Choroid plexus epithelial cell (primary cell): Measurements from ENCODE around the gene MTCL3.

Source experiments
- DNase-seq: peaks from one replicate; pipeline ENCODE4 v3.0.0-alpha.2; 2010; ENCODE audit warnings: low read depth
- H3K4me3 ChIP-seq: 2 replicates; pipeline ENCODE4 v1.5.1; 2011; ENCODE audit warnings: low read depth, mild to moderate bottlenecking, control low read depth, low read length, moderate library complexity
- TF ChIP-seq, protein P1 (sequence below): conservative IDR thresholded peaks from 2 replicates; pipeline ENCODE4 v1.5.1; 2011; ENCODE audit warnings: low read depth, mild to moderate bottlenecking, control low read depth, inconsistent platforms, low read length, moderate library complexity

The MTCL3 gene

DNA sequence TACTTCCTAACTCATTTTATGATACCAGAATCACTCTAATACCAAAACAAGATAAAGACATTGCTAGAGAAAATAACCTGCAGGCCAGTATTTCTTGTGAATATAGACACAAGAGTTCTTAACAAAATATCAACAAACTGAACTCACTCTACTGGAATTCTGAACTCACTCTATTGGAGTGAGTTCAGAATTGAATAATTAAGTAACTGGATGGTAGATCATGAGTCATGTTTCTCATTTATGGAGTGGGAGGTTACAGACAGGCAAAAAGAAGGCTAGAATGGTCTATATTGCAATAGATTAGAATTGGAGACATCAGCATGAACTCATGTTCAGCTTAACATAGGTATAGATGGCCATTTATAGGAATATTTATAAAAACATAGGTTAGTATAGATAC is 31.3 kb upstream of the MTCL3 start:
- TF ChIP-seq, protein P1, sequence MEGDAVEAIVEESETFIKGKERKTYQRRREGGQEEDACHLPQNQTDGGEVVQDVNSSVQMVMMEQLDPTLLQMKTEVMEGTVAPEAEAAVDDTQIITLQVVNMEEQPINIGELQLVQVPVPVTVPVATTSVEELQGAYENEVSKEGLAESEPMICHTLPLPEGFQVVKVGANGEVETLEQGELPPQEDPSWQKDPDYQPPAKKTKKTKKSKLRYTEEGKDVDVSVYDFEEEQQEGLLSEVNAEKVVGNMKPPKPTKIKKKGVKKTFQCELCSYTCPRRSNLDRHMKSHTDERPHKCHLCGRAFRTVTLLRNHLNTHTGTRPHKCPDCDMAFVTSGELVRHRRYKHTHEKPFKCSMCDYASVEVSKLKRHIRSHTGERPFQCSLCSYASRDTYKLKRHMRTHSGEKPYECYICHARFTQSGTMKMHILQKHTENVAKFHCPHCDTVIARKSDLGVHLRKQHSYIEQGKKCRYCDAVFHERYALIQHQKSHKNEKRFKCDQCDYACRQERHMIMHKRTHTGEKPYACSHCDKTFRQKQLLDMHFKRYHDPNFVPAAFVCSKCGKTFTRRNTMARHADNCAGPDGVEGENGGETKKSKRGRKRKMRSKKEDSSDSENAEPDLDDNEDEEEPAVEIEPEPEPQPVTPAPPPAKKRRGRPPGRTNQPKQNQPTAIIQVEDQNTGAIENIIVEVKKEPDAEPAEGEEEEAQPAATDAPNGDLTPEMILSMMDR = no peak
- peak; percentile 68 for DNase-seq

DNA sequence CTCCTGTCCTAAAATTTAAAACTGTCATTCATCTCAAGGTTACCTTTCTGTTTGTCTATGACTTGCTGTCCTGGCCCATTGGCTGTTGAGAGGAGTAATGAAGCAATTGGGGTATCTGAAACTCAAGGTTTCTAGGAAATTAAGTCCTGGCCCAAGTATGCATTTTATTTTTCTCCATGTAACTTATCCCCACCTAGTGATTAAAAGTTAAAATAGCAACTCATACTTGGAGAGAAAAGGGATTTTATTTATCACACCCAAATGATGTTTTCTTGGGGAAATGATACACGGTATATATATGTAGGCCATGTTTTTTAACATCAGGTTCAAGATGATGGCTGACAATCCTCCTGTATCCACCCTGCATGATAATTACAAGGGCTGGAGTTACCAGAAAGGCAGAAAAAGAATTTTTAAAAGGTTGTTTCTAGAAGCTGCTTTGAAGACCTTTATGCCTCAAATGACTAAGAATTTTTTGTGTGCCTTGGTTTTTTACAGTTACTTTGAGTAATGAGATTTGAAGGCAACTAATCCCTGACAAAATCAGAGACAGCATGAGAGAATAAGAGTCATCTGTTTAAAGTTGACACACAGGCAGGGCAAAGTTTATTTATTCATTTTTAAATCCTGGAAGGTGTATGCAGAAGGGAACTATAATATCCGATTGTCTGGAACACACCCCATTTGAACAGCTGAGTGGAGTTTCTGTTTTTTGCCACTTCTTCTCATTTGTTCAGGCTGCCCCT is 28.9 kb upstream of the MTCL3 start:
- peak; percentile 45 for DNase-seq
- TF ChIP-seq, protein P1 = peak; percentile 52
- no peak overlapping the region for H3K4me3 ChIP-seq

More for the DNA sequence above, 31.3 kb upstream of the MTCL3 start:
- H3K4me3 ChIP-seq = no peak overlapping the region

DNA sequence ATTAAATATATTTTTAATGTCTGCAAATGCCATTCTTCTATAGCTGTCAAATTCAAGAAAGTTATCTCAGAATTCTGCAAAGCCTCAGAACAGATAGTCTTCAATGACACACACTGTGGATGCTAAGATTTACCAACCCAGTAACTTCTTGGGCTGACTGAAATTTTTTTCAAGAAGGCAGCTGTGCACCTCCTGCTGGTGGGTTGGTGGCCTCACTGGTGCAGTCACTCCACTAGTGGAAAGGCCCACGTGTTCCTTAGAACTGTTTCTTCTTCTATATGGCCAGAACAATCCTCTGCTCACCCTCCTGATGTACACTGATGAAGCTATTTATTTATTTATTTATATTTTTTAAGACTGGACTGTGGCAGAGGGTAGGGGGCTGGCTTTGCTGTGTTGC is 28.1 kb upstream of the MTCL3 start:
- DNase-seq = peak; percentile 30
- TF ChIP-seq, protein P1 = peak; percentile 53
- no peak overlapping the region for H3K4me3 ChIP-seq

DNA sequence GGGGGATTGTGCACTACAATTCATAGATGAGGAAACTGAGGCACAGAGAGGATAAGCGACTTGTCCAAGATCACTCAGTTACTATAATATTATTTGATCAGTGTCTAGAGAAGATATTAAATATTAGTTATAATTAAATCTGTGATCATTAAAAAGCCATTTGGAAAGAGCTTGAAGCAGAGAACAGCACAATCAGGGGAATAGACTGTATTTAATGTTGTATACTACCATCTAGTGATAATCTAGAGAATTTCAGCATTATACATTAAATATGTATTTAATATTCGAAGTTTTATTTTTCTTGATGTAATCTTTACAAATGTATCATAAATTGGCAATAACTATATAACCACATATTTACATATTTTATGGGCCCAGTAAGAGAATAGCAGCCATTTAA is 20.1 kb upstream of the MTCL3 start:
- peak; percentile 65 for DNase-seq
- TF ChIP-seq, protein P1 = peak; percentile 45
- no peak overlapping the region for H3K4me3 ChIP-seq

DNA sequence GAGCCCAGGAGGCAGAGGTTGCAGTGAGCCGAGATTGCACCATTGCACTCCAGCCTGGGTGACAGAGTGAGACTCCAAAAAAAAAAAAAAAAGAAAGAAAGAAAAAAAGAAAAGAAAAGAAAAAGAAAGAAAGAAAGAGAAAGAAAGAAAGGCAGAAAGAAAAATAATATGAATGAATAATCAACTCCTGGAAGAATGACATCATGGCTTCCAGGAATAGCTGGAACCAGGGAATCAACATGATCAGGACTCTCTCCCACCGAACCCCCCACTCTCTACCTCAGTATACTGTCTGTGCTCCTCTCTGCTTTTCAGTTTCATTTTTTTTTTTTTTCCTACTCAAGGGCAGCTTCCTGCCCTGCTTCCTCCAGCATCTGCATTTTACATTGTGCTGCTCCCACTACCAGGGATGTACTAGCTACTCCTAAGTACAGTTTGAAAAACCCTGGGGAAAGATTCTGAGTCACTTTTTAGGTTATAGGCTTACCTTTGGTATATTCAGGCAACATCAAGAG is 19.7 kb upstream of the MTCL3 start:
- TF ChIP-seq, protein P1 = no peak
- no peak overlapping the region for H3K4me3 ChIP-seq
- no peak for DNase-seq

DNA sequence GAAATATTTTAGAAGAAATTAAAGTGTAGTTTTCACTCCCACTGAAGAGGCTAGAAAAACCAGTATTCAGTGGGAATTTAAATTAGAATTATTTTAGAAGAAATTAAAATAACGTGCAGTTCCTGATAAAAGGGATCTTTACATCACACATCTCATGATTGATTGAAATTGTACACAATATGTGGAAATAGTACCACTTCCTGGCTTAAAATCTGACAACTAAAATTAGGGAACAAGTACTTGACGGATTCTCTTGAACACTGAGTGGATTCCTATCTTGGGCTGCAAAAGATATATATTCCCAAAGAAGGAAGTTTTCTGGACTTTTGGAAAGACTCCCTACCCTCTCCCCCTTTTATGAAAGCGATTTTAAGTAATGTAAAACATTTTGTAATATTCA is 14.6 kb upstream of the MTCL3 start:
- TF ChIP-seq, protein P1 = no peak
- no peak for DNase-seq
- no peak overlapping the region for H3K4me3 ChIP-seq

DNA sequence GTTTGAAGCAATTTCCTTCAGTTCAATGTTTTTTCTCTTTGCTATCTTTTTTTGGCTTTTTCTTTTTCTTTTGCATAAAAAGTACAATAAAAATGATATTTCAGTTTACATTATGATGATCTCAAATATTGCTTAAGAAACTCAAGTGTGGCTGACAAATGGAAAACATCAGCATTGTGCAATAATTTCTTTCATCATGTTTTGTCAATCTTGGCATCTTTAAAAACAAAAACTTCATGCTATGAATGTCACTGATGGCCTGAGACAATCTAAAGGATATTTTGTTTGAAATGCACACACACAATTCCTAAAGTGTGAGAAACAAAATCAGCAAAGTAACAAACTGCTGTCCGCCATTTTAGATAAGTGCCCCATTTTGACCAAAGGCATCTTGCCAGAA is 13.9 kb upstream of the MTCL3 start:
- peak; percentile 41 for DNase-seq
- TF ChIP-seq, protein P1 = no peak

More for the DNA sequence above, 13.9 kb upstream of the MTCL3 start:
- H3K4me3 ChIP-seq = no peak overlapping the region
